HG02588 (cell line): ENCODE results near the gene RIPK3.

ENCODE experiments used
- ATAC-seq: cut with Tn5 transposase; IDR thresholded peaks from one replicate; pipeline ENCODE4 v1.9.1; 2021; ENCODE audit warnings: mild to moderate bottlenecking, moderate library complexity; ENCODE audit not compliant: unreplicated experiment

RIPK3 gene

GRCh38 chr14:24307575-24308341 lies 32.0 kb downstream of the RIPK3 start, which contains the start of gene CIDEB:
Gene CIDEB, minus strand, starts transcription at chr14:24307977. Its CDS starts 119 bp downstream, at chr14:24307858.
- ATAC-seq: no peak

GRCh38 chr14:24307156-24307574 lies 32.6 kb downstream of the RIPK3 start:
- no peak for ATAC-seq

- ATAC-seq: no peak
Measured at GRCh38 chr14:24304019-24304387, 35.8 kb downstream of the RIPK3 start.

- ATAC-seq: no peak
Measured at GRCh38 chr14:24300326-24300980, 39.3 kb downstream of the RIPK3 start.

DNA sequence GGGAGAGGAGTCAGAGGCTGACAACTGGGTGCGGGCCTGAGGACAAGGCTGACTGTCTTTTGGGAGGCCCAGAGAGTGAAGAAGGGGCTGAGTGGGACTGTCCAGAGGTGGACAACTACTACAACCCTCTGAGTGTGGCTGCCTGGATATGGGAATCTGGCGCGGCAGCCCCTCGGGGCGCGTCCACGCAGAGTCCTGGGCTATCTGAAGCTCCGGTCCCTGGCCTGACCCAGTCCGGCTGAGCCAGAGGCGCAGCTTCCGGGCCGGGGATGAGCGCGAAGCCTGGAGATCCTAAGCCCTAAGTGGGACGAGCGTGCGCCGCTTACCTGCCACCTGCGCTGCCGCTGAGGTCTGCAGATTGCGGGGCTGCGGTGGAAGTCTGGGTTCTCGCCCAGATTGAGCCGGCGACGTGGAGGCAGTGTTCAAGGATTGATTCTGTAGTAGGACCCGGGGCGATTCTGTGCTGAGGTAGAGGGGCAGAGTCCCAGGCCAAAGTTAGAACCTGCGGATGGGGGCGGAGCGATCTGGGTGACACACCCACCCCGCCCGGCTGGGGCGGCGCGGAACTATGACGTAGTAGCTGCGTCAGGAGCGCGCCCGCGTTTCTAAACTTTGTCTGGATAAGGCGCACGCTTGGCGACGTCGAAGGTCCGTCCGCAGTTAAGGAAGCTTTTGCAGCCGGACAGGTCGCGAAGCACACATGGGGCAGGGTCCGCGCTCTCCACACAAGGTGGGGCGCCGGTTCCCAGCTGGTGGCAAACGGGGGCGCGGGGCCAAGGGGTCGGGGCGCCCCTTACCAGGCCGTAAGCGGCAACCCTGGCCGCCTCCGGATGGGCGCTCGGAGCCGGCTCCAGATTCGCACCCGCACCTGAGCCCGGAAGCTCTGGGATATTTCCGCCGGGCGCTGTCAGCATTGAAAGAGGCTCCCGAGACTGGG lies 40.3 kb downstream of the RIPK3 start, which contains the start of the genes DHRS1 and NOP9:
TSS of gene DHRS1 (minus strand) at position 526 of the 937 bp plus-strand sequence. CDS start 674 bp downstream, outside the sequence.
TSS of gene NOP9 (plus strand) at position 596 of the 937 bp plus-strand sequence. CDS start at position 701, 105 bp downstream.
- ATAC-seq: peak; percentile 59

DNA sequence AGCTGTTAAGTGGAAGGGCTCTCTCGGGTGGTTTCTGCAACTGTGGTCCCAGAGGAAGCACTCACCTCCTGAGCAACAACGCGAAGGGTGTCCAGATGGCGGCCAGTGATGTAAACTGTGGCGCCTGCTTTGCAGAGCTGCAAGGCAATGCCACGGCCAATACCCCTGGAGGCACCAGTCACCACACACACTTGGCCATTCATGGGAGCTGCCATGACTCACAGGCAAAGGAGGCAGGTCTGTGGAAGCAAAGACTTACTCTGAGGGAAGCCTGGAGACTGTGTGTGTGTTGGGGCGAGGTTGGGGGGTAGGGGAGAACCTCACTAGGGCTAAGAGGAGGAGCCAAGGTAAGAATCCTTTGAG lies 40.9 kb downstream of the RIPK3 start:
- ATAC-seq: no peak

DNA sequence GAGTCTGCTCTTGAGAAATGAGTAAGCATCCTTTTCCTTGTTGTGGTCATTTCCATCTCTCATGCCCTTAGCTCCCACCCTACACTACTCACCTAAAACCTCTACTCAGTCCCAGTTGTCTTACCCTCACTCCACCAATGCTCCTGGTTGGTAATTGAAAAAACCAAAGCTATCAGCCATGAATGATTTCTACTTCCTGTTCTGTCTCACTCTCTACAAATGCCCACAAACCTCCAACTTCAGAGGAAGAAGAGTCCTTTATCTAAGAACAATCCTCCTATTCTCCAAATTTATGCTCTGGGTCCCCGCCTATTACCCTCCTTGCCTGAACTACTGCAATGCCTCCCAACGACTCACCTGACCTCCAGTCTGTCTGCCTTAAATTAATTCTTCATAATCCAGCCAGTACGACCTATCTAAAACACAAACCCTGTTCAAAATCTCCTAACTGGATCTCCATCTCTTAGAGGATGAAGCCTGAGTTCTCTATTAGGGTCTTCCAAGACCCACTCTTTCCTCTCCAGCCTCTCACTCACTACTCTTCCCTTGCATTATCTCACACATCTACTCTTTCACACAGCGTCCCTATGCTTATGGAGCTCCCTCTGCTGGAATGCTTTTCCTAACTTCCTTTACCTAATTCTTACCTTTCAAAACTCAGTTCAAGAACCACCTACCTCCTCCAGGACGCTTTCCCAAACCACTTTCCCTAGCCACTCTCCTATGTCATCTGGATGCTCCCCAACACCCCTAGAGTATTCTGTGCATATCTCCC lies 42.4 kb downstream of the RIPK3 start:
- ATAC-seq: peak; percentile 10

DNA sequence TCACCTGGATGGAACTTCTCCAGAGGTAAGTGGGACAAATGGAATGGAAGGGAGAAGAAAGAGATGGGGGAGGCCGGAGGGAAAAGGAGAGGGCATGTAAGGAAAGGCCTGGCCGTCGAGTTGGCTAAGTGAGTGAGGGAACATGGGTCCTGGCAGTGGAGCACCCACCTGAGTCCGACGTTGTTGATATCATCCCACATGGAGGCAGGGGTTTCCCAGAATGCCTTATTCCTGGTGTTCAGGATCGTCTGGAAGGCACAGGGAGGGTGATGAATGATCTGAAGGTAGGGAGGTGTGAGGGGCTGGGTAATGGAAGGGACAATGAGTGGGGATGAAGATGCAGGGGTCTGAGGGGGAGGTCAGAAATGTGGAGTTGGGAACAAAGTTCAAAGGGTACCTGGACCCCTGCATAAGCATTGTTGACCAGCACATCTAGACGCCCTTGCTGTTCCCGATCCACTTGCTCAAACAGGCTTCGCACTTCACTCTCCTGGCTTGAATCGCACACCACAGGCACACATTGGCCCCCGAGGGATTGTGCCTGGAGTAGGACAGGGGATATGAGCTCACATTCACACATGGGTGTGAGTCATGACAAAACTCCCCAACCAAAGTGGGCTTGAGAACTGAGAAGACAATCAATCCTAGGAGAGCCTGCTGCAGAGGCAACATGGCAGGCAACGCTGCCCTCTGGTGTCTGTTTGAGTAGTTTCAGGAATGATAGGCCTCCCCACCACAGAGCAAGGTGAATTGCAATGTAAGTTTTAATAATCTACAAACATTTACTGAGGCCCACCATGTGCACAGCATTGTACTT lies 43.2 kb downstream of the RIPK3 start:
- ATAC-seq: peak; percentile 39

- ATAC-seq: no peak
Measured at GRCh38 chr14:24293525-24293924, 46.3 kb downstream of the RIPK3 start.

GRCh38 chr14:24292118-24292807 lies 47.5 kb downstream of the RIPK3 start:
- ATAC-seq: no peak

- ATAC-seq: no peak
Measured at GRCh38 chr14:24291446-24292117, 48.2 kb downstream of the RIPK3 start.

DNA sequence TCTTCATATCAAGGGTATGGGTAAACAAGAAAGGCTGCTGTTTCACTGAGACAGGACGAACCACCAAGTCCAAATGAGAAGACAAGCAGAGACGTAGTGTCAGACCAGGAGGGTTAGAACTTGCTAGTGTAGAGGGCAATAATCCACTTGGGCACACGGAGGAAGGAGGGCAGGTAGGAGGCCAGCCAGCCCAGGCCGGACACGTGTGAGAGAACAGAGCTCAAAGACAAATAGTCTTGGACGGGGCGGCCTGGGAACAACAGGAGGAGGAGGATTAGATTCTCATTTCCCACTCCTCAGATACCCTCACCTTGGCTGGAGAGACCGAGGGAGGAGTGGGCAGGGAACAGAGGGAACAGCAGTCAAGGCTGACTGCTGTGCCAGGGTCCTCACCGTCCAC lies 49.0 kb downstream of the RIPK3 start:
- no peak for ATAC-seq

DNA sequence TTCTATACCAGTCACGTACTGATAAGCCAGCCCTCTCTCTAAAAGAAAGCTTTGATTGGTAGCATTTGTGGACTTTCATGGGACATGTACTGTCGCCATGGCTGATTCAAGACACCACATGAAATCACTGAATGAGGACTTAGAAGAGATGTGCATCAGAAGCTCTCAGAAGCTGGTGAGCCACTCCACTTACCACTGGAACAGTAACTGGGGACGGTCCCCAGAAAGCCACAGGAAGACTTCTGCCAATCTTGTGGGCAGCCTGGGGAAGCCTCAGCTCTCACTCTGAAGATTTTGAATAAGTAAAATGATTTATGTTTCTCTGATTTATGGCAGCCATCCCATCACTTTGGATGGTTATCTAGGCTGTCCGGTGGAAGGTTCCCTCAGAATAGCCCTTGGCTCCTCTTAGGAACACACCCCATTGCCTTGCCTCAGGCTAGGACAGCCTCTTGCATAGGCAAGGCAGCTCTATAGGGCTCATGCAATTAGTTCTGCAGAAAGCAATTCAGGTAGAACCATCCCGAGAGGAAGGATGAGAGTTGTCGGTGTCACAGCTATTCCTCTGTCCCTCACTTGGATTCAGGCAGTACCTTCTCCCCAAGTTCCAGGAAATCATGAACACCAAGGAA lies 50.0 kb downstream of the RIPK3 start:
- peak; percentile 67 for ATAC-seq

- ATAC-seq: no peak
Measured at GRCh38 chr14:24286996-24287395, 52.8 kb downstream of the RIPK3 start.
